IPS DF 4.7 (cell line): ENCODE data around the gene SLC35F1.

Experiments
- DNase-seq: peaks from one replicate; pipeline ENCODE4 v3.0.0-alpha.2; 2013; ENCODE audit warnings: low spot score; ENCODE audit errors: extremely low read depth

SLC35F1 gene

GRCh38 chr6:118260833-118261232 lies 353.8 kb downstream of the SLC35F1 start:
- no peak for DNase-seq

DNA sequence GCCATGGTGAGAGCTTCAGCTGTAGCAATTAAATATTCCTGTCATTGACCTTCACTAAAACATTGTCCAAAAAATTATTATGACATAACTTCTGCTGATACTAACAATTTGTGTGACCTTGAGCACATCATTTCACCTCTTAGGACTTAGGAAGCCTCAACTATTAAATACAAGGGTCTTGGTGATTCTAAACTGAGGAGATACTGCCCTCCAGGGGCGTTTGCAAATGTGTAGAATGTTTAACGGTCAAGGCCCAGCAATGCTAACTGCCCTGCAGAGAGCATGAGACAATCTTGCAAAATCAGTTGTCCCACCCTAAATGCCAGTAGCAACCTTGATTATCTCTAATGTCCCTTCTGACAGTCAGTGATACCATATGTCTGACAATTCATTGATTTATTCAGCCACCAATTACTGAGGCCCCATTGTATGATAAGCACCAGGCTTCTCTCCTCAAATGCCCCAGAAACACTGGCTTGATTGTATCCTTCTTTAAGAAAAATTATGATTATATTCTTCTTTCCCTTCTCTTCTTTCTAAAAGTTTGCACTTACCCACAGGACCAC lies 356.9 kb downstream of the SLC35F1 start:
- DNase-seq: peak; percentile 16

- no peak for DNase-seq
Measured at GRCh38 chr6:118269659-118270058, 362.6 kb downstream of the SLC35F1 start.

- no peak for DNase-seq
Measured at GRCh38 chr6:118277631-118278030, 370.6 kb downstream of the SLC35F1 start.

- no peak for DNase-seq
Measured at GRCh38 chr6:118280210-118280609, 373.1 kb downstream of the SLC35F1 start.

DNA sequence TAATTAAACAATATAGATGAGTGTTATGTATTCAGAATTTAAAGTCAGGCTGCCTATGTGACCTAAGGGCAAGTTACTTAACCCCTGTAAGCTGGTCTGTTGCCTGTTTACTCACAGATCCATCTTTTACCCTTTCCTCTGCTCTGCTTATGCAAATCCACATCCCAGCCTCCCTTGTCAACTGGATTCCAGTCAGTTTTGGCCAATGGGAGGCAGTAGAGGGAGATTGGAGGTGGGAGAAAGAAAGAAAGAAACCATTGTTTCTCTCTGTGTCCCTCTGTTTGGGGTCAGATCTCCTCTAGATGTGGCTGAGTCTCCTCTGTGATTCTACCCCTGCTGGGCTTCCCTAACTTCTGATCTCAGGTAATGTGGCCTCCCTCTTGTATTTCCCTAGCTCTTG lies 374.2 kb downstream of the SLC35F1 start:
- DNase-seq: no peak

- no peak for DNase-seq
Measured at GRCh38 chr6:118283766-118284165, 376.7 kb downstream of the SLC35F1 start.

DNA sequence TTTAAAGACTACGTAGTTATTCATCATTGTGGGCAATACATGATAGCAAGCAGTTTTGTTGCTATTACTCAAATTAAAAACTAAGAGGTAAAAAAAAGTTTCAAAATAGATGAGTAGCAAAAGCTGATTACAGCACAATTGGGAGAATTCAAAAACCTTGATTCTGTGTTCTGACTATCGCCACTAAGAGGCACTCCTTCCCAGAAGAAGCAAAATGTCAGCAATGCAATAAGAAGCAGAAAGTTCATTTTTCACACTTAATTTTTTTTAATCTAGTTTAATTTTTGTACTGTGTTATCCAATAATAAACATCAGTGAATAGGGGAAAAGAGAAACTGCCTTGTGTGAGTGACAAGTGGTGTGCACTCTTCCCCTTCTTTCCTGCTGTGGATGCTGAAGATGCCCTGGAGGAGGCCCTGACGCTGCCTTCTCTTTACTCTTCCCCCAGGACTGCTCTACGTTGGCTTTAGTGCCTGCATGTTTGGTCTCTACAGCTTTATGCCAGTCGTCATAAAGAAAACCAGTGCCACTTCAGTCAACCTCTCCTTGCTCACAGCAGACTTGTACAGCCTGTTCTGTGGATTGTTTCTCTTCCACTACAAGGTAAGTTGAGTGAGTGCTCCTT lies 377.8 kb downstream of the SLC35F1 start:
- DNase-seq: no peak

GRCh38 chr6:118285791-118286190 lies 378.7 kb downstream of the SLC35F1 start:
- DNase-seq: no peak

GRCh38 chr6:118288355-118289124 lies 381.5 kb downstream of the SLC35F1 start:
- DNase-seq: no peak

GRCh38 chr6:118292558-118292957 lies 385.5 kb downstream of the SLC35F1 start:
- no peak for DNase-seq

DNA sequence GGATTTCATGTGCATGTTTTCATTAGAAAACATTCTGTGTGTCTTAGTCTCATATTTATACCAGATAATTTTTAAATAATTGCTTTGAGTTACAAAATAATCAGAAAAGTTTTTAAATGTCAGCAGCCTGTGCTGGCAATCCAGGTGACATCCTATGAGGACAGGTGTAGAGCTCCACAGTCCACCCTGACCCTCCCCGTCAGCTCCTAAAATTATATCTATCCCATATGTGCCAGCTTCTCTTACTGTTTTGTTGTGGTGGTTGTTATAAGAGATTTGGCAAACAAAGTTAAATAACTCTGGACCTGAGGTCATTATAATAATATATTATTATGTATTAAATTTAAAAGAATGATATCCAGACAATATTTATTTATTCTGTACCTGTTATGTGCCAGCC lies 387.8 kb downstream of the SLC35F1 start:
- DNase-seq: no peak

DNA sequence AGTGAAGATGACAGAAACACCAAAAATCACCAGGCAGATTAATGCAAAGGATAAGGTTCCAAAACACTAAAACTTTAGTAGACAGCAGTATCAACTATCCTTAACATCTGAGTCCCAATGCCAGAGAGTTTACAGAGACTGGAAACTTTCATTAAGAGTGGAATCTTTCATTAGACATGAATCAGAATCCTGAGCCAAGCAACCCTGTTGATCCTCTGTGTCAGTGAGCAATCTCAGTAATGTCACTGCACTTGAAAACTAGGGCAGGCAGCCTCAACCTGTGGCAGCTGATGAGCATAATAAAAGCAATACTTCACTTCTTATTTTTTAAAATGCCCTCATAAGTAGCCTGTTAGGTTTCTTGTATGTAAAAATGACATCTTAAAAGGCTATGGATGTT lies 388.3 kb downstream of the SLC35F1 start:
- no peak for DNase-seq

DNA sequence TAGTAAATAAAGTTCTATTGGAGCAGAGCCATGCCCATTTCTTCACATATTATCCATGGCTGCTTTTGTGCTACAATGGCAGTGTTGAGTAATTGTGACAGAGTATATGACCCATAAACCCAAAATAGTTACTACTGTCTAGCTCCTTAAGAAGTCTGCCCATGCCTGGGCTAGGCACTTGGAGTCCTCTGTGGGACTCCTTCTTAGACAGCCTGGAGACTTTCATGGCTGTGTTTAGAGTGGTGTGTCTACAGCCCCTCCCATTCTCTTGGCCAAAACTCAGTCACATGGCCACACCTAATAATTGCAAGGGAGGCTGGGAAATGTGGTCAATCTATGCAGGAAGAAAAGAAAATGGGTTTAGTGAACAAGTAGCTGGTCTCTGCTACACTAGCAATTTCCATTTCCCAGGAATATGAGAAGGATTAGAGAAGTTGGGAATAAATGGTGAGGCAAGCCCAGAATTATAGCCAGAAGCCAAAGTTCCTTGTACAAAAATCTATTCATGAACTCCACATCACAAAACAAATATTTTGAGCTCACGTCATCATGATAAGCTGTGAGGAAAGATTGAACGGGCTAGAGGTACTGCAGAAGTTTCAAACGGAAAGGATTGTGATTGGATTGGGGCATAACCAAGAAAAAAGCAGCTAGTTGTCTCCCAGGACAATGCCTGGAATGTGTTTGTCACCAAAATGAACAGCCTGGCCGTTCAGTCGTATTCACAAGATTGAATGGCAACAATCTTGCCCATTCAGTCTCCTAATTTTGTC lies 389.3 kb downstream of the SLC35F1 start:
- DNase-seq: no peak

DNA sequence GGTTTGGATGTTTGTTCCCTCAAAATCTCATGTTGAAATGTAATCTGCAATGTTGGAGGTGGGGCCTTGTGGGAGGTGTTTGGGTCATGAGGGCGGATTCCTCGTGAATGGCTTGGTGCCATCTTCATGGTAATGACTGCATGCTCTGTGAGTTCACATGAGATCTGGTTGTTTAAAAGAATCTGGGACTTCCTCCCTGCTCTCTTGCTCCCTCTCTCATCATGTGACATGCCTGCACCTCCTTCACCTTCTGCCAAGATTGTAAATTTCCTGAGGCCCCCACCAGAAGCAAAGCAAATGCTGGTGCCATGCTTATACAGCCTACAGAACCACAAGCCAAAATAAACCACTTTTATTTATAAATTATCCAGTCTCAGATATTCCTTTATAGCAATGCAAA lies 390.8 kb downstream of the SLC35F1 start:
- DNase-seq: no peak

DNA sequence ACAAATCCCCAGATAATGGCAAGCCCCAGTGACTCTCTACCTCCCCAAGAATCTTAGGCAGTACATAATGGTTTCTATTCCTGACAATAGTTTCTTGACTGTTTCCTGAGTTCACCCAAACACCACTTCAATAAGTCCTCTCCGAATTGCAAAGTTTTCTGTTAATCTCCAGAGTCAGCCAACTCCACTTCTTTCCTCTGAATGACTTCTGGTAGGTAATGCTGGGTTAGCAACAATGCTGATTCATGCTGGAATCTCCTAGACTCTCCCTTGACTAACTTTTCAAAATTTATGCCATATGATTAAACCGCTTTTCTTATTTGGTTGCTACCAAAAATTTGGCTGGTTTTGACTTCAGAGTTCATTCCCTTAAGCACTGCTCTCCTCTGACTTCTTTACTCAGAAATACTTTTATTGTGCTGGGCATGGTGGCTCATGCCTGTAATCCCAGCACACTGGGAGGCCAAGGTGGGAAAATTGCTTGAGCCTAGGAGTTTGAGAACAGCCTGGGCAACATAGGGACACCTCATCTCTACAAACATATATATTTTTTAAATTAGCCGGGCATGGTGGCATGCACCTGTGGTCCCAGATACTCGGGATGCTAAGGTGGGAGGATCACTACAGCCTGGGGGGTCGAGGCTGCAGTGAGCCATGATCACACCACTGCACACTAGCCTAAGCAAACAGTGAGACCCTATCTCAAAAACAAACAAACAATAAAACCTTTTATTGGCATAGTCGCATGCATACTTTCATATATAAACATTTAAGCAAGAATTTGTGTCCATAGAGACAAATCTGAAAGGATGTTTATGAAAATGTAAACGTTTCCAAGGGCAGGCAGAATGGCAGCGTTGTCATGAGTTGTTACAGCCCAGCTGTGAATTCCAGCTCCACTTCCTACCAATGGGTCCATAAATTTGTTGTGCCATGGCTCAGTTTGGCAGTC lies 391.7 kb downstream of the SLC35F1 start:
- DNase-seq: no peak

- no peak for DNase-seq
Measured at GRCh38 chr6:118299457-118299856, 392.4 kb downstream of the SLC35F1 start.

DNA sequence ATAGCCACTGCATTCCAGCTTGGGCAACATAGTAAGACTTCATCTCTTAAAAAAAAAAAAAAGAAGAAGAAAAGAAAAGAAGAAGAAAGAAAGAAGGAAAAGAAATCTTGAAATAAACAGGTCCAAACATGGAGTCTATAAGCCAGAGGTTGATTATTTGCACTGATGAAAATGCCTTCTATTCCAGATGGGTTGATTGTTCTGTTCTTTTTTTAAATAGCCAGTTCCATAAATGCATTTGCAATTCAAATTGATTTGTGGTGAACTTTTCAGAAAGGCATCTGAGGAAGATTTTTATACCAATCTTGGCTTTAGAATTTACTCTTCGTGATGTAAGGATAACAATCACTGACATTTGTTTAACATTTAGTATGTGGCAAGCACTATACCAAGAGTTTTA lies 397.3 kb downstream of the SLC35F1 start:
- no peak for DNase-seq

- DNase-seq: no peak
Measured at GRCh38 chr6:118305081-118305480, 398.0 kb downstream of the SLC35F1 start.

DNA sequence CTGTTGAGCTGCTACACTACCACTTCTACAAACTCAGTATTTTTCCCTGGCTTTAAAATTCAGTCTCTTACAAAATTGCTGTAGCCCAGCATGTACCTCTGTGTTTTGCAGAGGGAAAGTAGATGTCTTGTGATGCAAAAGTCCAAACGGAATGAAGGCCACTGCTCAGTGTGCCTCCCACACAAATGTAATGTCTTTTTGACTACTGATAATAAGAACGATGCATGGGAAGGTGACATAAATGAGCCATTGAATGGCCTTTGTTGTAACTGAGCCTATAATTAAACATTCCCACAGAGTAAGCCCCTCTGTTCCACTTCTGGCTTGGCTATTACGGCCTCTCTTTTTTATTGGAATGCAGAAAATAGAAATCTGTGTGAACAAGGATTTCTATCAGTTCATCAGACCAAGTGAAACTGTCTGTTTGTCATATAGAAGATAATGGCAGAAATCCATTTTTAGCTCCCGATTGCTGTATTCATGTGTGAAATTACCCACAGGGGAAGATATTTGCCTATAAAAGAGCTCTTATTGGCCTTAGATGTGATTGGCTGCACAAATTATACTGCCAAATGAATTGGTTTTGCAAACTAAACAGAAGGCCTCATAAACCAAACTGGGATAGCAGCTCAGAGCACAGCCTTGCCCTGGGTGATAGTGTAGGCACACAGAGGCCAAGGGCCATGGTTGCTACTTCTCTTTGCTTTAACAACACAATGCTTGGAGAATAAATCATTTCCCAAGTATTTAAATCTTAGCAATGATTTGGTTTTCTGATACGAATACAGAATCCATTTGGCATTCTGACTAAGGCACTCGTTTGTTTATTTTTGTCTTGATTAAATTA lies 399.6 kb downstream of the SLC35F1 start:
- DNase-seq: no peak
